K562 (cell line): ENCODE results near the gene SULT1A3. TPM values are rescaled to one million over a fixed set of nuclear protein-coding genes. Genes with fewer than 3 reads are reported as not detected.

ENCODE experiments used
- FOXP4 ChIP-seq: sonication (generic); formaldehyde crosslinking; IDR thresholded peaks from 2 replicates; pipeline ENCODE4 v1.8.0; 2022; ENCODE audit warnings: mild to moderate bottlenecking, missing genetic modification reagents, borderline replicate concordance
- HMBOX1 ChIP-seq: sonication (generic); IDR thresholded peaks from 2 replicates; pipeline ENCODE4 v1.6.1; 2016
- HSF4 ChIP-seq: fragments of 250-450 bp; sonication (Bioruptor Pico); IDR thresholded peaks from 2 replicates; pipeline ENCODE4 v2.1.2; 2022; ENCODE audit warnings: mild to moderate bottlenecking, moderate library complexity, borderline replicate concordance
- MLLT1 ChIP-seq, 2 experiments: fragments of 450-650 bp; IDR thresholded peaks; 2 replicates each; pipeline ENCODE4 v1.6.1; 2016
- POLR3A ChIP-seq: IDR thresholded peaks from 2 replicates; pipeline ENCODE4 v1.6.1; 2011; ENCODE audit warnings: borderline replicate concordance, mild to moderate bottlenecking, moderate library complexity; ENCODE audit not compliant: insufficient read length, insufficient read depth; ENCODE audit errors: extremely low read depth
- SLC30A9 ChIP-seq: fragments of 250-450 bp; sonication (Bioruptor Pico); IDR thresholded peaks from 2 replicates; pipeline ENCODE4 v1.8.0; 2022; ENCODE audit warnings: mild to moderate bottlenecking, moderate library complexity
- SMARCE1 ChIP-seq: fragments of 450-650 bp; IDR thresholded peaks from 2 replicates; pipeline ENCODE4 v1.7.1; 2016; ENCODE audit warnings: mild to moderate bottlenecking
- TEAD4 ChIP-seq, 2 experiments: sonication (generic) in 1 of 2; formaldehyde crosslinking in 1 of 2; IDR thresholded peaks; 2 replicates each; pipeline versions ENCODE4 v1.6.1 to v1.8.0; 2012 to 2022; ENCODE audit warnings: borderline replicate concordance in 1 of 2, inconsistent platforms in 1 of 2, low read length in 1 of 2, mild to moderate bottlenecking in 1 of 2, missing genetic modification reagents in 1 of 2
- ZBTB40 ChIP-seq, 2 experiments: fragments of 450-650 bp in 1 of 2; sonication (generic) in 1 of 2; formaldehyde crosslinking in 1 of 2; IDR thresholded peaks; 2 replicates each; pipeline versions ENCODE4 v1.7.1 to v1.9.0; 2016 to 2022; ENCODE audit warnings: inconsistent platforms in 1 of 2, mild to moderate bottlenecking in 1 of 2, missing genetic modification reagents in 1 of 2
- ZFX ChIP-seq: sonication (generic); formaldehyde crosslinking; IDR thresholded peaks from 2 replicates; pipeline ENCODE4 v1.8.0; 2022; ENCODE audit warnings: mild to moderate bottlenecking, missing genetic modification reagents, moderate library complexity
- ZNF143 ChIP-seq: sonication (generic); formaldehyde crosslinking; IDR thresholded peaks from 2 replicates; pipeline ENCODE4 v1.9.0; 2022; ENCODE audit warnings: mild to moderate bottlenecking, missing genetic modification reagents
- ZNF217 ChIP-seq: sonication (generic); formaldehyde crosslinking; IDR thresholded peaks from 2 replicates; pipeline ENCODE4 v1.8.0; 2022; ENCODE audit warnings: mild to moderate bottlenecking, missing genetic modification reagents
- polyA plus RNA-seq, 8 experiments: library from polyadenylated mRNA; depleted of rRNA in 4 of 8; stranded (reverse) in 5 of 8; unstranded in 3 of 8; fragments of >200 nt; fragmentation: Nextera tagmentation in 2 of 8; fragmentation: Illumina TruSeq in 1 of 8; extraction: Ambion mirVana in 2 of 8; extraction: Trizol in 1 of 8; gene quantifications; 2 replicates each; pipeline versions ENCODE4 v1.2.1 to v1.2.3, GENCODE V29; 2011 to 2014; ENCODE audit warnings: inconsistent platforms in 1 of 8, missing spikeins in 1 of 8
- total RNA-seq, 7 experiments: library from RNA; depleted of rRNA in 6 of 7; stranded (reverse); fragments of >200 nt in 6 of 7; fragmentation: Illumina TruSeq in 2 of 7; extraction: Trizol in 2 of 7; gene quantifications; 2 replicates each; pipeline versions ENCODE4 v1.2.1 to v1.2.3, GENCODE V29; 2011 to 2021; ENCODE audit warnings: low replicate concordance in 1 of 7

The SULT1A3 gene
- total and polyA plus RNA-seq, 9 of the 15 experiments (the other 6 are each of a cell fraction or from before 2014, with no cell fraction given): 2.4 to 18.0 (median 7.3) TPM

GRCh38 chr16:30186782-30187555 lies 12.1 kb upstream of the SULT1A3 start (continued):
- no peak for TF ChIP-seq ZBTB40 (IDR thresholded peaks at IDR 0.05)
- no peak for TF ChIP-seq ZBTB40 (CRISPR knock-in tag; IDR thresholded peaks at IDR 0.05)
- TF ChIP-seq FOXP4: peak; percentile 9; the same call in 1 of the 2 replicates
- TF ChIP-seq ZNF217 (CRISPR knock-in tag): no peak
- no peak for TF ChIP-seq HMBOX1
- TF ChIP-seq ZNF143 (CRISPR knock-in tag): no peak
- no peak for TF ChIP-seq HSF4 (CRISPR knock-in tag)
- peak in 1 of 2 experiments; percentile 19; a peak in 1 of 4 replicates for TF ChIP-seq MLLT1 (IDR thresholded peaks at IDR 0.05)
- no peak for TF ChIP-seq POLR3A
- TF ChIP-seq SMARCE1: peak; percentile 53; the same call in 1 of the 2 replicates
- no peak for TF ChIP-seq SLC30A9
- TF ChIP-seq TEAD4 (IDR thresholded peaks at IDR 0.05; ENCODE audit: low read length): no peak; the same call in 1 of the 2 replicates
- no peak for TF ChIP-seq TEAD4 (CRISPR knock-in tag; IDR thresholded peaks at IDR 0.05; ENCODE audit: borderline replicate concordance)
- peak; percentile 62 for TF ChIP-seq ZFX (CRISPR knock-in tag)
